Chondrocyte (in vitro differentiated cells): ENCODE data around the gene PROSER1. TPM values are rescaled to one million over a fixed set of nuclear protein-coding genes. Genes with fewer than 3 reads are reported as not detected.

ENCODE experiments used
- DNase-seq: peaks from one replicate; pipeline ENCODE4 v3.0.0; 2021; ENCODE audit warnings: mixed read lengths, low spot score
- H3K27ac Mint-ChIP-seq: one replicate; pipeline ENCODE4 v1.8.0; 2021; ENCODE audit warnings: mild to moderate bottlenecking, moderate library complexity, mixed read lengths; ENCODE audit not compliant: unreplicated experiment
- H3K27me3 Mint-ChIP-seq: 2 replicates; pipeline ENCODE4 v1.8.0; 2021; ENCODE audit warnings: low read depth, mixed read lengths
- H3K36me3 Mint-ChIP-seq: 2 replicates; pipeline ENCODE4 v1.8.0; 2021; ENCODE audit warnings: low read depth, mixed read lengths
- H3K4me1 Mint-ChIP-seq: 2 replicates; pipeline ENCODE4 v1.8.0; 2021; ENCODE audit warnings: low read depth, mild to moderate bottlenecking, mixed read lengths
- H3K4me3 Mint-ChIP-seq: one replicate; pipeline ENCODE4 v1.8.0; 2021; ENCODE audit warnings: mild to moderate bottlenecking, moderate library complexity, mixed read lengths; ENCODE audit not compliant: unreplicated experiment
- H3K9me3 Mint-ChIP-seq: 2 replicates; pipeline ENCODE4 v1.8.0; 2021; ENCODE audit warnings: low read depth, mixed read lengths
- CTCF ChIP-seq: fragments of 200-600 bp; sonication (generic); IDR thresholded peaks from 2 replicates; pipeline ENCODE4 v1.5.0; 2021; ENCODE audit warnings: antibody characterized with exemption, mild to moderate bottlenecking, moderate library complexity
- total RNA-seq: library from RNA; stranded (reverse); gene quantifications from 3 replicates; pipeline ENCODE4 v1.2.1, GENCODE V29; 2021

PROSER1 gene
- total RNA-seq, 1 donor from 2014 or later = 23.4 TPM

DNA sequence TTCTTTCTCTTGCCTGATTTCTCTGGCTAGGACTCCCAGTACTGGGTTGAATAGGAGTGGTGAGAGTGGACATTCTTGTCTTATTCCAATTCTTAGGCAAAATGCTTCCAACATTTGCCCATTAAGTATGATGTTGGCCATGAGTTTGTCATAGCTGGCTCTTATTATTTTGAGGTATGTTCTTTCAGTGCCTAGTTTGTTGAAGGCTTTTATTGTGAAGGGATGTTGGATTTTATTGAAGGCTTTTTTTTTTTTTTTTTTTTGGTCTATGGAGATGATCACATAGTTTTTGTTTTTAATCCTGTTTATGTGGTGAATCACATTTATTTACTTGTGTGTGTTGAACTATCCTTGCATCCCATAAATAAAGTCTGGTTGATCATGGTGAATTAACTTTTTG lies 20.2 kb upstream of the PROSER1 start:
- no peak overlapping the region for H3K4me3 Mint-ChIP-seq
- TF ChIP-seq CTCF = no peak
- no peak overlapping the region for H3K27ac Mint-ChIP-seq
- peaks cover 28% of the 10 kb centered on the region for H3K9me3 Mint-ChIP-seq
- H3K36me3 Mint-ChIP-seq = peaks cover 12% of the 10 kb centered on the region
- no peak for DNase-seq
- H3K4me1 Mint-ChIP-seq = no peaks in the 10 kb centered on the region
- H3K27me3 Mint-ChIP-seq = no peaks in the 10 kb centered on the region

DNA sequence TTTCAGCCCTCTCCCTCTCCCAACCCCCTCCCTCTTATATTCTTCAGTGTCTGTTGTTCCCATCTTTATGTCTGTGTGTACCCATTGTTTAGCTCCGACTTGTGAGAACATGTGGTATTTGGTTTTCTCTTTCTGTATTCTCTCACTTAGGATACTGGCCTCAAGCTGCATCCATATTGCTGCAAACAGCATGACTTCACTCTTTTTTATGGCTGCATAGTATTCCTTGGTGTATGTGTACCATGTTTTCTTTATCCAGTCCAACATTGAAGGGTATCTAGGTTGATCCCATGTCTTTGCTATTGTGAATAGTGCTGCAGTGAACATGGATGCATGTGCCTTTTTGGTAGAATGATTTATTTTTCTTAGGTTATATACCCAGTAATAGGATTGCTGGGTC lies 18.1 kb upstream of the PROSER1 start:
- peaks cover 26% of the 10 kb centered on the region for H3K9me3 Mint-ChIP-seq
- no peak for DNase-seq
- H3K36me3 Mint-ChIP-seq = peaks cover 11% of the 10 kb centered on the region
- H3K27me3 Mint-ChIP-seq = no peaks in the 10 kb centered on the region
- H3K4me3 Mint-ChIP-seq = no peak overlapping the region
- no peak overlapping the region for H3K27ac Mint-ChIP-seq
- no peaks in the 10 kb centered on the region for H3K4me1 Mint-ChIP-seq
- TF ChIP-seq CTCF = no peak

DNA sequence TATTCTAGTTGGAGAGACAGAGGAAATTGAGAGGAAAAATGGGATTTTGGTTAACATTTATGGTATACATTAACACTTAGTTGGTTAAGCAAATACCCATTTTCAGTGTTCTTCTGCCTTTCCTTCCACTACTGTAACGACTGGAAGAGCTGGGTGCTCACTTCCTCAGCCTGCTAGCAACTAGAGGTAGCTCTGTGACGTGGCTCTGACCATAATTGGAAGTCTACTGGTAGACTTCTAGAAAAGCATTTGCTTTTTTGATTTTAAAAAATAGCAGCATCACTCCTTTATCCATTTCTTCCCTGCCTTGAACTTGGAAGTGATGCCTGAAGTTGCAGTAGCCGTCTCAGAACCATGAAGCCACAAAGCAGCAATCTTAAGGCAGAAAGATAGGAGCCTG lies 16.2 kb upstream of the PROSER1 start:
- Mint-ChIP-seq H3K4me1 (no peaks in the 10 kb centered on the region), H3K36me3 (peaks cover 5% of the 10 kb centered on the region), H3K9me3 (peaks cover 14% of the 10 kb centered on the region), H3K4me3 (no peak overlapping the region), H3K27me3 (no peaks in the 10 kb centered on the region), H3K27ac (no peak overlapping the region)
- no peak for TF ChIP-seq CTCF
- no peak for DNase-seq

DNA sequence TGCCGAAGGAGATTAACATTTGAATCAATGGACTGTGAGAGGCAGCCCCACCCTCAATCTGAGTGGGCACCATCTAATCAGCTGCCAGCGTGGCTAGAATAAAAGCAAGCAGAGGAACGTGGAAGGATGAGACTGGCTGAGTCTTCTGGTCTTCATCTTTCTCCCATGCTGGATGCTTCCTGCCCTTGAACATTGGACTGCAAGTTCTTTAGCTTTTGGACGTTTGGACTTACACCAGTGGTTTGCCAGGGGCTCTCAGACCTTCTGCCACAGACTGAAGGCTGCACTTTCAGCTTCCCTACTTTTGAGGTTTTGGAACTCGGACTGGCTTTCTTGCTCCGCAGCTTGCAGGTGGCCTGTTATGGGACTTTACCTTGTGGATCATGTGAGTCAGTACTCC lies 15.1 kb upstream of the PROSER1 start:
- H3K4me1 Mint-ChIP-seq = no peaks in the 10 kb centered on the region
- H3K27ac Mint-ChIP-seq = no peak overlapping the region
- no peak for DNase-seq
- H3K36me3 Mint-ChIP-seq = peaks cover 5% of the 10 kb centered on the region
- H3K9me3 Mint-ChIP-seq = peaks cover 14% of the 10 kb centered on the region
- no peak for TF ChIP-seq CTCF
- no peak overlapping the region for H3K4me3 Mint-ChIP-seq
- H3K27me3 Mint-ChIP-seq = no peaks in the 10 kb centered on the region

GRCh38 chr13:39051157-39051556 lies 13.3 kb upstream of the PROSER1 start:
- DNase-seq = no peak
- no peaks in the 10 kb centered on the region for H3K36me3 Mint-ChIP-seq
- no peak overlapping the region for H3K4me3 Mint-ChIP-seq
- H3K27ac Mint-ChIP-seq = no peak overlapping the region
- H3K9me3 Mint-ChIP-seq = peaks cover 3% of the 10 kb centered on the region
- no peaks in the 10 kb centered on the region for H3K27me3 Mint-ChIP-seq
- TF ChIP-seq CTCF = peak; percentile 87
- no peaks in the 10 kb centered on the region for H3K4me1 Mint-ChIP-seq
